KOPT-K1 (cell line): ENCODE measurements around the gene MAGIX.

Experiments used
- H3K27ac ChIP-seq: fragments of 200-600 bp; sonication (generic); 2 replicates; pipeline ENCODE4 v1.5.1; 2016; ENCODE audit warnings: antibody characterized with exemption, mild to moderate bottlenecking, low read depth, low read length; ENCODE audit not compliant: poor library complexity, severe bottlenecking
- H3K36me3 ChIP-seq: fragments of 200-600 bp; sonication (generic); 2 replicates; pipeline ENCODE4 v1.5.1; 2017; ENCODE audit warnings: antibody characterized with exemption, mild to moderate bottlenecking, low read length, moderate library complexity; ENCODE audit not compliant: insufficient read depth
- H3K9me3 ChIP-seq: fragments of 200-600 bp; sonication (generic); 2 replicates; pipeline ENCODE4 v1.5.1; 2017; ENCODE audit warnings: antibody characterized with exemption, low read length, mild to moderate bottlenecking; ENCODE audit not compliant: insufficient read depth, poor library complexity, severe bottlenecking

Gene MAGIX

GRCh38 chrX:49186125-49187027, 23.8 kb downstream of the MAGIX start, which contains the start of gene PRICKLE3:
PRICKLE3 (minus strand) TSS chrX:49186373; CDS start chrX:49186297, 76 bp downstream.
- H3K36me3 ChIP-seq = no peaks in the 10 kb centered on the region; the same call in 1 of the 2 replicates
- H3K27ac ChIP-seq = peak within 1 kb of the TSS; percentile 54
- H3K9me3 ChIP-seq = no peaks in the 10 kb centered on the region

GRCh38 chrX:49187028-49187394, 24.5 kb downstream of the MAGIX start:
- H3K27ac ChIP-seq = no peak overlapping the region

DNA sequence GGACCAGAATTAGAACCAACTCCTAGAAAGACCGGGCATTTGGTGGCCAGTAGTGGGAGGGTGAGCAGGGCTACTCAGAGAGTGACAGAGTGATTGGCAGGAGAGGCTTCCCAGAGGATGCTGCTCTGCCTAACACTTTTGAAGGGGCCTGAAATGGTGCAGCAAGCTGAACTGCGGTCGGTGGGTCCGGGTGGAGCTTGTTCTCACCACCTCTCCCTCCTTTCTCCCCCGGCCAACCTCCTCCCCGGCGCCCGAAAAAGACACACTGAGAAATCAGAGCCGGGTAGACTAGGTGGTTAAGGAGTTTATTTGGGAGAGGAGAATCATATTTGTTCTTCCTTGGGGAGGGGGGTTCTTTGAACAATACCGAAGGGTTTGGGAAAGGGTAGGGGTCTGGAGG, 25.0 kb downstream of the MAGIX start:
- H3K27ac ChIP-seq = no peak overlapping the region
- H3K36me3 ChIP-seq = no peaks in the 10 kb centered on the region; the same call in 1 of the 2 replicates
- no peaks in the 10 kb centered on the region for H3K9me3 ChIP-seq

More at GRCh38 chrX:49187028-49187394, 24.5 kb downstream of the MAGIX start:
- Histone ChIP-seq H3K36me3 (no peaks in the 10 kb centered on the region; the same call in 1 of the 2 replicates), H3K9me3 (no peaks in the 10 kb centered on the region)

DNA sequence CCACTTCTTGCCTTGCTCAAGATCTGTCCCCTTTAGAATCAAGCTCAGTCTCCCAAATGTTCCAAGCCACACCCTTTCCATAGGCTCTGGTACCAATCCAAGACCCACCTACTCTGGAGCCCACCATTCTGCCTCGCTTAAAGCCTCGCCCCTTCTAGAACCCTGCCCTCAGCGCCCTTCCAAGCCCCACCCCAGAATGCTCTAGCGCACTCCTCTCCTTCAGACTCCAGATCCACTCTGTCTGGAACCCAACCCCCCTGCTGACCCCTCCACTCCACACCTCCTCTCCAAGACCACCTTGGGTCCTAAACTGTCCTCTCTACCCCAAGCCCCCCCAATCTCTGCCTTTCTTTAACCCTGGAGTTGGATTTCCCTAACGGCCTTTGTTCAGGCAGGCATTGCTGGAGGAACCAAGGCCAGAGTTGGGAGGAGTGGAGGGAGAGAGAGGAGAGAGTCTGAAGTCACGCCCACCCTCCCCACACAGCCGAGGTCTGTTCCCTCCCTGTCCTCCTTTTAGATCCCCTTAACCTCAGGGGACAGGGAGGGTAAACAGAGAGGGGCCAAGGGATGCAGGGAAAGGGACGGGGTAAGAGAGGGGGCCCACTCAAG, 26.0 kb downstream of the MAGIX start:
- H3K27ac ChIP-seq = no peak overlapping the region
- H3K9me3 ChIP-seq = no peaks in the 10 kb centered on the region
- no peaks in the 10 kb centered on the region for H3K36me3 ChIP-seq

GRCh38 chrX:49189606-49190005, 27.0 kb downstream of the MAGIX start:
- H3K9me3 ChIP-seq = no peaks in the 10 kb centered on the region
- no peaks in the 10 kb centered on the region for H3K36me3 ChIP-seq
- H3K27ac ChIP-seq = no peak overlapping the region

DNA sequence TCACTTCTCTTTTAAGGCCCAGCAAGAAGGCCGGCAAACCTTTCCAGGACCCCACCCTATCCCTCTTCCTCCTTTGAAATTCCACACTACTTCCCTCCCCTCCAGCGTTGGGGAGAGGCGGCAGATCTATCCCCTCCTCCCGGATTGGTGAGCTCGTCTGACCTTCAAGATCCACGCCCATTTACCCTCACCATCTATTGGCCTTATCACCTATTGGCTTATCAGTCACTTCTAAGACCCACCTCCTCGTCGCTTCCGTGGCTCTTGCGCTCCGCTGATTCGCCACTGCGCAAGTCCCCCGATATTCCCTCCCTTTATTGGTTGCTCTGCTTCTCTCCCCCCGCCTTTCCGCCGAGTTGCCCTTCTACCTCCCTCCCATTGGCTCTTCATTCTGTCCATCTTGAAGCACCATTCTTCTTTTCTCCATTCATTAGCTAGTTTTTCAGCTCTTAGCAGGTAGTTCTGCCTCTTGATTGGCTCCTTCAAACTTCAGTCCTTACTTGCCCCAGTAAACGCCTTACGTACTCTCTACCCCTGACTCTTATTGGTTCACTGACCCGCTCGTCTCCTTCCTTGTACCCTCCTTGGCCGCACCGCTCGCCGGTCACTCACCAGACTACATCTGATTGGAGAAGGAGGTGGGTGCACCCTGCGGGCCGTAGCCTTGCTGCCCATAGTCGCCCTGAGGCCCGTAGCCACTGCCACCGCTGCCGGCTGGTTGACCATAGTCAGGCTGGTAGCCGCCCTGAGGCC, 28.4 kb downstream of the MAGIX start:
- no peaks in the 10 kb centered on the region for H3K36me3 ChIP-seq
- H3K9me3 ChIP-seq = no peaks in the 10 kb centered on the region
- H3K27ac ChIP-seq = peak overlapping the region; percentile 88

GRCh38 chrX:49191574-49192011, 29.0 kb downstream of the MAGIX start:
- Histone ChIP-seq H3K36me3 (no peaks in the 10 kb centered on the region), H3K9me3 (no peaks in the 10 kb centered on the region), H3K27ac (peak overlapping the region; percentile 88)

DNA sequence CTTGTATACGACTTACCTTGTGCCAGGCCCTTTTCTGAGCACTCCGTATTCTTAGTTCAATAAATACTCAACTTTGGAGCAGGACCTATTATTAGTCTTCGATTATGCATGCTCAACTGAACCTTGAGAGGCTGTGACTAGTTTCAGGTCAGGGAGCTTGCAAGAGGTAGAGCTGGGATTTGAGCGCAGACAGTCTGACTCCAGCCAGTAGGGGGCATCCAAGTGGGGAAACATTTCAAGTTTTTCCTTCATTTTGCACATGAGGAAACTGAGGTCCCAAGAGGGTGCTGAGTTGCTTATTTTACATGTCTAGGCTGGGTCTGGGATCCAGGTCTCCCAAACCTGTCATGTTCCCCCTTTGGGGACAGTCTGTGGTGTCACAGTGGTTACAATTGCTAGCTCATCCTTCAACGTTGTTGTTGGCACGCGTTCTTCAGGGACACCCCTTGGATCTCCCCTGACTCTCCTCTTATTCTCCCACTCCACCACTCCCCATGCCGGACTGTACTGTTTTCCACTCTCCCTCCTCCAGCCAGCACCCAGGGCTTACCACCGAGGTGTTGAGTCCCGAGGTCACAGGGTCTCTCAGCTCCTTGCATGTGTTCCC, 30.3 kb downstream of the MAGIX start:
- Histone ChIP-seq H3K36me3 (no peaks in the 10 kb centered on the region), H3K27ac (no peak overlapping the region), H3K9me3 (no peaks in the 10 kb centered on the region)

DNA sequence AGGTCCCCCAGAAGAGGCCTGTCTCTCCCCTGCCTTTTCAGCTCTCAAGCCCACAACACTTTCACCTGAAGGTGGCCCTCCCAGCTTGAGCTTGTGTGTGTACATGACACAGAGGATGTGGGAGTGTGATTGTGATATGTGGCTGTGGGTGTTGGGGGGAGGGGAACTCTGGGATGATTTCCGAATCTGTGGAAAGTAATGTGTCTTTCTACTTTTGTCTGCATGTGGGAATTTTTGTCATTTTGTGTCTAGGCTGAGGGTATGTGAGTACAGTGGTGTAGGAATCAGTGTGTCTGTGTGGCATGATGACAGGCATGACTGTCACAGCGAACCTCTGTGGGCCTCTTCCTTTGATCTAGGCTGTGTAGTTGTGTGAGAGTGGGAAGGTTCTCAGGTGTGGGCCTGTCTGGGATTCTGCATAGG, 31.0 kb downstream of the MAGIX start:
- H3K9me3 ChIP-seq = no peaks in the 10 kb centered on the region
- no peak overlapping the region for H3K27ac ChIP-seq
- H3K36me3 ChIP-seq = no peaks in the 10 kb centered on the region

DNA sequence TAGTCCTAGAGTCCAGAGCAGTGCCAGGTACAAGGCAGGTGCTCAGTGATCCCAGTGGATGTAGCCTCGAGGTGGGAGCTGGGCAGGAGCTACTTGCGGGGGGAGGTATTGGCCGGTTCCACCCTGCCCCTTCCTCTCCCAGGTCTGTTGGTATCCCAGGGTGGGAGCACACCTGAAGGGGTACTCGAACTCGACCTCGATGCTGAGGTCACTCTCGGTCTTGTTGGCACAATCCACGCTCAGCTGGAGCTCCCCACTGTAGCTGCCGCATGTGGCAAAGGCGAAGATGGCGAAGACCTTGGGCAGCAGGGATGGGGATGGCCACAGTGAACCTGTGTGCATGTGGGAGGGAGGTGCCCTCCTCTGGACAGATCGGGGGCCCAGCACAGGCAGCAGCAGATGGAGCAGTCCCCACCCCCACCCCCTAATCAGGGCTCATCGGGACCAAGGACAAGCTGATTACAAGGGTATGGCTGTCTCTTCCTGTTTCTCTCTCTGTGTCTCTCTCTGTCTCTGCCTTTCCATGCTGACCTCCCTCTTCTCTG, 35.1 kb downstream of the MAGIX start:
- Histone ChIP-seq H3K36me3 (no peaks in the 10 kb centered on the region), H3K9me3 (no peaks in the 10 kb centered on the region), H3K27ac (no peak overlapping the region)

GRCh38 chrX:49198540-49199314, 36.2 kb downstream of the MAGIX start:
- Histone ChIP-seq H3K36me3 (no peaks in the 10 kb centered on the region), H3K9me3 (no peaks in the 10 kb centered on the region)

DNA sequence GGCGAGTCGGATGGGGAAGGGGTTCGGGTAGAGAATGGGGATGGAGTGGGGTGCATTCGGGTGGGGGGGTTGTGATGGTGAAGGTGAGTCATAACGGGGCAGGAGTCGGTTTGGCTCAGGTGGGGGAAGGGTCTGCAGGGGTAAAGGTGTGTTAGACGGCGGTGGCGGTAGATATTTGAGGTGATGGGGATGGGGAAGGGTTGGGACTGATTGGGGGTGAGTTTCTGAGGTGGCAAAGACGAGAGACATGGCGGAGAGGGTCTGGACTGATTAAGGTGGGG, 36.7 kb downstream of the MAGIX start:
- Histone ChIP-seq H3K36me3 (no peaks in the 10 kb centered on the region), H3K27ac (no peak overlapping the region), H3K9me3 (no peaks in the 10 kb centered on the region)

More at GRCh38 chrX:49198540-49199314, 36.2 kb downstream of the MAGIX start:
- H3K27ac ChIP-seq = no peak overlapping the region

- no peaks in the 10 kb centered on the region for H3K9me3 ChIP-seq
- H3K27ac ChIP-seq = peak within 1 kb of the TSS; percentile 46
- no peaks in the 10 kb centered on the region for H3K36me3 ChIP-seq
These were observed 37.6 kb downstream of the MAGIX start, which contains the start of gene SYP for GRCh38 chrX:49199906-49200771. SYP (minus strand) TSS chrX:49200193; CDS start chrX:49200186, 7 bp downstream.
